ENCODE results near the gene EXOC4. TPM values are rescaled to one million over a fixed set of nuclear protein-coding genes. Genes with fewer than 3 reads are reported as not detected.

The EXOC4 gene
- total and polyA plus RNA-seq, 2 of the 8 experiments (the other 6 are each of a cell fraction or from before 2014, with no cell fraction given) = 27.0 to 67.3 TPM

DNA sequence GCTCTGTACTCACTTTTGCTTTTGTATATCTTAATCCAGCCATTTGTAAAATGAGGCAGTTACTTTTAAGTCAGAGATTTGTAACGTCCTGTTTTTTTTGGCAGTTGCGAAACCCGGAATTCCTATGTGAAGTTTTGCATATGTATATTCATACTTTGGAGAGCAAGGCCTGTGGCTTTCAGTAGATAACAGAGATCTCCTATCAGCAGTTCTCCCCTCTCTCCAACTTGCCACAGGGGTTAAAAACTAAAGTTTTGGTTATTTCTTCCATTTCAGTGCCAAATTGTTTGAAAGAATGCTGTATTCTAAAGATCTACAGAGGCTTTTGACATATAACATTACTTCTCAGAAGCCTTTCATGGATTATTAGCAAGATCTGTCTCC lies 102.4 kb downstream of the EXOC4 start:
- Histone ChIP-seq H3K14ac (ENCODE audit: insufficient read length) (no peak overlapping the region), H3K23me2 (ENCODE audit: low read depth, low read length) (peaks cover 2% of the 10 kb centered on the region; the same call in 1 of the 2 replicates), H2BK120ac (replicated peaks; ENCODE audit: low read depth, low read length) (no peak overlapping the region), H4K5ac (ENCODE audit: insufficient read length, low read depth, low read length) (no peak overlapping the region), H3K27ac (ENCODE audit: low read depth, low read length) (no peak overlapping the region), H3K79me1 (ENCODE audit: low read depth, low read length) (no peaks in the 10 kb centered on the region), H3K56ac (replicated peaks; ENCODE audit: insufficient read length, low read depth, low read length) (no peak overlapping the region), H3K18ac (ENCODE audit: extremely low read depth, low read length) (no peak overlapping the region), H3K9me3 (ENCODE audit: insufficient read depth in 2 of 2, low read depth in 1 of 2, low read length in 1 of 2) (0 out of 4 replicates have a peak, but pooled peaks cover 0 to 6% of the 10 kb centered on the region in 2 experiments), H3K4me1 (replicated peaks in 1 of 4; ENCODE audit: control insufficient read depth in 3 of 4, insufficient read depth in 4 of 4, low read length in 3 of 4) (peaks cover 0 to 6% (median 4%) of the 10 kb centered on the region in 4 experiments; a peak in 5 of 7 replicates), H4K20me1 (replicated peaks in 1 of 2; ENCODE audit: control insufficient read depth in 1 of 2, insufficient read depth in 2 of 2, low read length in 2 of 2) (no peaks in the 10 kb centered on the region), H3K23ac (ENCODE audit: insufficient read length) (no peak overlapping the region), H4K91ac (replicated peaks; ENCODE audit: insufficient read length, low read length) (no peak overlapping the region), H2BK20ac (ENCODE audit: low read length) (no peak overlapping the region), H2BK5ac (ENCODE audit: low read depth, low read length) (no peak overlapping the region), H3K4ac (replicated peaks; ENCODE audit: insufficient read length, low read depth, low read length) (no peak overlapping the region), H3K9ac (replicated peaks in 1 of 4; ENCODE audit: extremely low read depth in 1 of 4, low read depth in 3 of 4, low read length in 3 of 4) (no peak overlapping the region), H3K4me3 (ENCODE audit: extremely low read depth in 1 of 4, insufficient read depth in 2 of 4, low read depth in 3 of 4, low read length in 4 of 4) (no peak overlapping the region), H2BK15ac (ENCODE audit: low read length) (no peak overlapping the region), H3K4me2 (ENCODE audit: insufficient read depth in 1 of 2, low read depth in 2 of 2, low read length in 2 of 2) (no peak overlapping the region), H2AFZ (ENCODE audit: low read length) (no peak overlapping the region), H2BK12ac (ENCODE audit: low read depth, low read length) (no peak overlapping the region), H3K79me2 (ENCODE audit: control insufficient read depth in 1 of 2, insufficient read depth in 2 of 2, low read length in 2 of 2) (peaks cover 0 to 24% of the 10 kb centered on the region in 2 experiments; a peak in 2 of 4 replicates), H4K8ac (ENCODE audit: extremely low read depth, insufficient read depth, low read length) (no peak overlapping the region), H3K27me3 (replicated peaks in 1 of 4; ENCODE audit: control insufficient read depth in 3 of 4, extremely low read depth in 1 of 4, insufficient read depth in 3 of 4, low read length in 3 of 4) (no peaks in the 10 kb centered on the region), H3K36me3 (ENCODE audit: control insufficient read depth in 2 of 4, insufficient read depth in 4 of 4, low read length in 3 of 4) (peaks cover 0 to 3% (median 0%) of the 10 kb centered on the region in 4 experiments; a peak in 1 of 8 replicates), H2AK5ac (ENCODE audit: low read depth, low read length) (no peak overlapping the region)
- DNase-seq (ENCODE audit: low read depth in 1 of 2, low spot score in 2 of 2) (no peak), FAIRE-seq (no peak)
- TF ChIP-seq CEBPB (IDR thresholded peaks at IDR 0.05; ENCODE audit: low read depth, low read length) (peak; percentile 91), SIX5 (IDR thresholded peaks at IDR 0.05; ENCODE audit: low read depth, low read length) (no peak)
- CTCF ChIA-PET (ENCODE audit: partially characterized antibody) = interaction anchor here (1.0 kb wide), 1 partner anchor 13 kb away, joined by 3 read pairs; no protein-coding TSS in a partner anchor
- POLR2A ChIA-PET (ENCODE audit: partially characterized antibody) = interaction anchor here (0.5 kb wide), 1 partner anchor 48 kb away, joined by 4 read pairs; no protein-coding TSS in a partner anchor
- 46% methylated on average over 3 of the region's 3 CpGs; no CpG with 5 or more reads in 1 of the 2 experiments for WGBS, 2 experiments (ENCODE audit: extremely low coverage in 1 of 2, insufficient coverage in 1 of 2, insufficient read length in 1 of 2, insufficient replicate concordance in 2 of 2, low coverage in 1 of 2, low lambda C conversion rate in 2 of 2, missing lambda C conversion rate in 1 of 2)
